ENCODE data around the gene GALNT2.
A peak's percentile ranks its signal among the peaks of the same experiment; 100 is the strongest.

GALNT2 gene

GRCh38 chr1:230156536-230156935 lies 89.5 kb downstream of the GALNT2 start:
- Histone ChIP-seq H3K9me3 (replicated peaks; ENCODE audit: low read length) (no peaks in the 10 kb centered on the region), H3K36me3 (ENCODE audit: insufficient read depth, low read length) (no peaks in the 10 kb centered on the region), H3K4me2 (ENCODE audit: low read length) (no peak overlapping the region), H3K4me3 (ENCODE audit: low read length) (no peak overlapping the region), H3K9ac (ENCODE audit: low read depth, low read length) (no peak overlapping the region), H3K27me3 (ENCODE audit: control insufficient read depth, insufficient read depth, low read length) (no peaks in the 10 kb centered on the region), H3K4me1 (ENCODE audit: control insufficient read depth, insufficient read depth, low read length) (peaks cover 14% of the 10 kb centered on the region)

GRCh38 chr1:230157420-230158390 lies 90.7 kb downstream of the GALNT2 start:
- H3K4me2 ChIP-seq (ENCODE audit: low read length), result no peak overlapping the region
- no peaks in the 10 kb centered on the region for H3K36me3 ChIP-seq (ENCODE audit: insufficient read depth, low read length)
- H3K9me3 ChIP-seq (replicated peaks; ENCODE audit: low read length), result no peaks in the 10 kb centered on the region
- H3K27me3 ChIP-seq (ENCODE audit: control insufficient read depth, insufficient read depth, low read length), result no peaks in the 10 kb centered on the region
- no peak overlapping the region for H3K9ac ChIP-seq (ENCODE audit: low read depth, low read length)
- peaks cover 18% of the 10 kb centered on the region for H3K4me1 ChIP-seq (ENCODE audit: control insufficient read depth, insufficient read depth, low read length)
- H3K4me3 ChIP-seq (ENCODE audit: low read length), result no peak overlapping the region

- H3K4me1 ChIP-seq (ENCODE audit: control insufficient read depth, insufficient read depth, low read length), result peaks cover 27% of the 10 kb centered on the region
- H3K36me3 ChIP-seq (ENCODE audit: insufficient read depth, low read length), result no peaks in the 10 kb centered on the region
- no peak overlapping the region for H3K9ac ChIP-seq (ENCODE audit: low read depth, low read length)
- no peak overlapping the region for H3K4me3 ChIP-seq (ENCODE audit: low read length)
- no peak overlapping the region for H3K4me2 ChIP-seq (ENCODE audit: low read length)
- H3K9me3 ChIP-seq (replicated peaks; ENCODE audit: low read length), result no peaks in the 10 kb centered on the region
- no peaks in the 10 kb centered on the region for H3K27me3 ChIP-seq (ENCODE audit: control insufficient read depth, insufficient read depth, low read length)
Measured at GRCh38 chr1:230158415-230159291, 91.6 kb downstream of the GALNT2 start.

- Histone ChIP-seq H3K36me3 (ENCODE audit: insufficient read depth, low read length) (no peaks in the 10 kb centered on the region), H3K9ac (ENCODE audit: low read depth, low read length) (no peak overlapping the region), H3K4me3 (ENCODE audit: low read length) (no peak overlapping the region), H3K4me1 (ENCODE audit: control insufficient read depth, insufficient read depth, low read length) (peaks cover 29% of the 10 kb centered on the region), H3K4me2 (ENCODE audit: low read length) (no peak overlapping the region), H3K27me3 (ENCODE audit: control insufficient read depth, insufficient read depth, low read length) (no peaks in the 10 kb centered on the region), H3K9me3 (replicated peaks; ENCODE audit: low read length) (no peaks in the 10 kb centered on the region)
Measured at GRCh38 chr1:230159580-230159979, 92.5 kb downstream of the GALNT2 start.

- Histone ChIP-seq H3K9me3 (replicated peaks; ENCODE audit: low read length) (no peaks in the 10 kb centered on the region), H3K9ac (ENCODE audit: low read depth, low read length) (no peak overlapping the region), H3K4me1 (ENCODE audit: control insufficient read depth, insufficient read depth, low read length) (peaks cover 29% of the 10 kb centered on the region), H3K4me2 (ENCODE audit: low read length) (no peak overlapping the region), H3K4me3 (ENCODE audit: low read length) (no peak overlapping the region), H3K27me3 (ENCODE audit: control insufficient read depth, insufficient read depth, low read length) (no peaks in the 10 kb centered on the region), H3K36me3 (ENCODE audit: insufficient read depth, low read length) (no peaks in the 10 kb centered on the region)
Measured at GRCh38 chr1:230160957-230161771, 94.1 kb downstream of the GALNT2 start.

GRCh38 chr1:230163205-230163604 lies 96.2 kb downstream of the GALNT2 start:
- no peaks in the 10 kb centered on the region for H3K27me3 ChIP-seq (ENCODE audit: control insufficient read depth, insufficient read depth, low read length)
- peaks cover 24% of the 10 kb centered on the region for H3K4me1 ChIP-seq (ENCODE audit: control insufficient read depth, insufficient read depth, low read length)
- H3K36me3 ChIP-seq (ENCODE audit: insufficient read depth, low read length), result no peaks in the 10 kb centered on the region
- no peak overlapping the region for H3K4me3 ChIP-seq (ENCODE audit: low read length)
- H3K9me3 ChIP-seq (replicated peaks; ENCODE audit: low read length), result no peaks in the 10 kb centered on the region
- H3K9ac ChIP-seq (ENCODE audit: low read depth, low read length), result peak overlapping the region; percentile 46
- peak overlapping the region; percentile 30 for H3K4me2 ChIP-seq (ENCODE audit: low read length)

- Histone ChIP-seq H3K4me1 (ENCODE audit: control insufficient read depth, insufficient read depth, low read length) (peaks cover 19% of the 10 kb centered on the region), H3K4me3 (ENCODE audit: low read length) (no peak overlapping the region), H3K9me3 (replicated peaks; ENCODE audit: low read length) (no peaks in the 10 kb centered on the region), H3K27me3 (ENCODE audit: control insufficient read depth, insufficient read depth, low read length) (no peaks in the 10 kb centered on the region), H3K36me3 (ENCODE audit: insufficient read depth, low read length) (no peaks in the 10 kb centered on the region), H3K9ac (ENCODE audit: low read depth, low read length) (peak overlapping the region; percentile 46), H3K4me2 (ENCODE audit: low read length) (peak overlapping the region; percentile 30)
Measured at GRCh38 chr1:230163719-230164118, 96.7 kb downstream of the GALNT2 start.

- Histone ChIP-seq H3K9me3 (replicated peaks; ENCODE audit: low read length) (no peaks in the 10 kb centered on the region), H3K9ac (ENCODE audit: low read depth, low read length) (no peak overlapping the region), H3K27me3 (ENCODE audit: control insufficient read depth, insufficient read depth, low read length) (no peaks in the 10 kb centered on the region), H3K4me1 (ENCODE audit: control insufficient read depth, insufficient read depth, low read length) (peaks cover 34% of the 10 kb centered on the region), H3K4me3 (ENCODE audit: low read length) (no peak overlapping the region), H3K4me2 (ENCODE audit: low read length) (no peak overlapping the region), H3K36me3 (ENCODE audit: insufficient read depth, low read length) (no peaks in the 10 kb centered on the region)
Measured at GRCh38 chr1:230165536-230165935, 98.5 kb downstream of the GALNT2 start.

GRCh38 chr1:230166366-230167132 lies 99.5 kb downstream of the GALNT2 start:
- Histone ChIP-seq H3K4me1 (ENCODE audit: control insufficient read depth, insufficient read depth, low read length) (peaks cover 40% of the 10 kb centered on the region), H3K4me3 (ENCODE audit: low read length) (no peak overlapping the region), H3K27me3 (ENCODE audit: control insufficient read depth, insufficient read depth, low read length) (no peaks in the 10 kb centered on the region), H3K9ac (ENCODE audit: low read depth, low read length) (no peak overlapping the region), H3K36me3 (ENCODE audit: insufficient read depth, low read length) (no peaks in the 10 kb centered on the region), H3K9me3 (replicated peaks; ENCODE audit: low read length) (no peaks in the 10 kb centered on the region), H3K4me2 (ENCODE audit: low read length) (no peak overlapping the region)

- Histone ChIP-seq H3K9ac (ENCODE audit: low read depth, low read length) (no peak overlapping the region), H3K36me3 (ENCODE audit: insufficient read depth, low read length) (no peaks in the 10 kb centered on the region), H3K27me3 (ENCODE audit: control insufficient read depth, insufficient read depth, low read length) (no peaks in the 10 kb centered on the region), H3K4me3 (ENCODE audit: low read length) (no peak overlapping the region), H3K4me1 (ENCODE audit: control insufficient read depth, insufficient read depth, low read length) (peaks cover 47% of the 10 kb centered on the region), H3K4me2 (ENCODE audit: low read length) (no peak overlapping the region), H3K9me3 (replicated peaks; ENCODE audit: low read length) (no peaks in the 10 kb centered on the region)
Measured at GRCh38 chr1:230167419-230167852, 100.4 kb downstream of the GALNT2 start.

Data from skeletal muscle satellite cell (primary cell).